Measurements from ENCODE around the gene RAPGEF4. TPM values are rescaled to one million over a fixed set of nuclear protein-coding genes. Genes with fewer than 3 reads are reported as not detected.
A peak's percentile ranks its signal among the peaks of the same experiment; 100 is the strongest.

The RAPGEF4 gene
- total and polyA plus RNA-seq, 2 of the 13 experiments (the other 11 are each of a cell fraction or from before 2014, with no cell fraction given), result 0.78 to 0.91 TPM

DNA sequence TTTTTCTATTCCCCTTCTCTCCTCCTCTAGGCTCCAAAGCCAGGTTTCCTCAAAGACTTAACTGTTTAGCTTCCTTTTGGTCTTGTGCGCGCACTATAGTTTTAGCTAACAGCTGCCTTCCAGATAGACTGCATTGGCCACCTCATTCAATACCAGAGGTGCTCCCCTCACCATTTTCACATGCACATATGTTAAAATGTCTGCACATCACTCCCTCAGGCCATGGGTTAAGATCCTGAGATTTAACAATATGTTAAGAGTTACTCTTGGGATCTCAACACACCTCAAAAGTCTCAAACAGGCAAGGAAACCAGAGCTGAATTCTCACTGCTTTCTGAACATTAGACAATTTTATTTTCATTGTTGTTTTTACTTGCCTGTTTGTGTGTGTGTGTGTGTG is 259.2 kb downstream of the RAPGEF4 start:
- no TSS peak for BruUV-seq (replicated peaks)
- intact Hi-C loops (cut with micrococcal nuclease; ENCODE audit: unreplicated experiment) (no loop called here), in situ Hi-C loops (cut with HindIII; ENCODE audit: extremely low pct_ligation_motif_present, low pct_unique_long_range_greater_than_20kb) (no loop called here)
- Histone ChIP-seq H3K27me3 (ENCODE audit: control insufficient read depth in 1 of 2, insufficient read depth in 2 of 2, low read length in 2 of 2) (no peaks in the 10 kb centered on the region; a peak in 1 of 5 replicates), H3K9ac (ENCODE audit: insufficient read depth, low read depth, low read length) (no peak overlapping the region), H3K79me2 (ENCODE audit: insufficient read depth, low read length) (no peaks in the 10 kb centered on the region), H3K4me2 (ENCODE audit: low read depth, low read length) (peak overlapping the region; percentile 47; the same call in 1 of the 2 replicates), H3K36me3 (replicated peaks in 1 of 2; ENCODE audit: control insufficient read depth in 1 of 2, insufficient read depth in 2 of 2, low read length in 2 of 2) (no peaks in the 10 kb centered on the region), H4K20me1 (ENCODE audit: insufficient read depth, low read length) (no peaks in the 10 kb centered on the region), H3K9me3 (ENCODE audit: low read length) (no peaks in the 10 kb centered on the region), H3K4me1 (ENCODE audit: insufficient read depth, low read length) (peaks cover 39% of the 10 kb centered on the region), H3K4me3 (replicated peaks in 1 of 3; ENCODE audit: insufficient read depth in 1 of 3, low read depth in 2 of 3, low read length in 3 of 3) (no peak overlapping the region), H2AFZ (ENCODE audit: low read length) (no peak overlapping the region), H3K27ac (ENCODE audit: extremely low read length, insufficient read depth, low read length) (no peak overlapping the region)
- no peak for DNase-seq (ENCODE audit: low spot score)
- POLR2A ChIA-PET, result no interaction called here
- CTCF ChIA-PET (ENCODE audit: low intra/inter-chr PET ratio, low total read pairs), result no interaction called here
- no peak for ATAC-seq
- FAIRE-seq, result no peak
- WGBS (ENCODE audit: low lambda C conversion rate), result 14% methylated on average over 2 of the region's 2 CpGs
- TF ChIP-seq HDAC1 (CRISPR knock-in tag; IDR thresholded peaks at IDR 0.05) (peak; percentile 12; the same call in 1 of the 2 replicates), ZKSCAN8 (CRISPR knock-in tag; IDR thresholded peaks at IDR 0.05; ENCODE audit: borderline replicate concordance) (no peak), ZNF343 (CRISPR knock-in tag; IDR thresholded peaks at IDR 0.05) (no peak), ZNF670 (CRISPR knock-in tag; IDR thresholded peaks at IDR 0.05; ENCODE audit: borderline replicate concordance) (peak; percentile 58; the same call in 1 of the 2 replicates), NFE2L2 (IDR thresholded peaks at IDR 0.05; ENCODE audit: low read length) (no peak), ZNF772 (CRISPR knock-in tag; IDR thresholded peaks at IDR 0.05) (no peak), IKZF5 (CRISPR knock-in tag; IDR thresholded peaks at IDR 0.05) (no peak)
- TF ChIP-seq, protein P1, sequence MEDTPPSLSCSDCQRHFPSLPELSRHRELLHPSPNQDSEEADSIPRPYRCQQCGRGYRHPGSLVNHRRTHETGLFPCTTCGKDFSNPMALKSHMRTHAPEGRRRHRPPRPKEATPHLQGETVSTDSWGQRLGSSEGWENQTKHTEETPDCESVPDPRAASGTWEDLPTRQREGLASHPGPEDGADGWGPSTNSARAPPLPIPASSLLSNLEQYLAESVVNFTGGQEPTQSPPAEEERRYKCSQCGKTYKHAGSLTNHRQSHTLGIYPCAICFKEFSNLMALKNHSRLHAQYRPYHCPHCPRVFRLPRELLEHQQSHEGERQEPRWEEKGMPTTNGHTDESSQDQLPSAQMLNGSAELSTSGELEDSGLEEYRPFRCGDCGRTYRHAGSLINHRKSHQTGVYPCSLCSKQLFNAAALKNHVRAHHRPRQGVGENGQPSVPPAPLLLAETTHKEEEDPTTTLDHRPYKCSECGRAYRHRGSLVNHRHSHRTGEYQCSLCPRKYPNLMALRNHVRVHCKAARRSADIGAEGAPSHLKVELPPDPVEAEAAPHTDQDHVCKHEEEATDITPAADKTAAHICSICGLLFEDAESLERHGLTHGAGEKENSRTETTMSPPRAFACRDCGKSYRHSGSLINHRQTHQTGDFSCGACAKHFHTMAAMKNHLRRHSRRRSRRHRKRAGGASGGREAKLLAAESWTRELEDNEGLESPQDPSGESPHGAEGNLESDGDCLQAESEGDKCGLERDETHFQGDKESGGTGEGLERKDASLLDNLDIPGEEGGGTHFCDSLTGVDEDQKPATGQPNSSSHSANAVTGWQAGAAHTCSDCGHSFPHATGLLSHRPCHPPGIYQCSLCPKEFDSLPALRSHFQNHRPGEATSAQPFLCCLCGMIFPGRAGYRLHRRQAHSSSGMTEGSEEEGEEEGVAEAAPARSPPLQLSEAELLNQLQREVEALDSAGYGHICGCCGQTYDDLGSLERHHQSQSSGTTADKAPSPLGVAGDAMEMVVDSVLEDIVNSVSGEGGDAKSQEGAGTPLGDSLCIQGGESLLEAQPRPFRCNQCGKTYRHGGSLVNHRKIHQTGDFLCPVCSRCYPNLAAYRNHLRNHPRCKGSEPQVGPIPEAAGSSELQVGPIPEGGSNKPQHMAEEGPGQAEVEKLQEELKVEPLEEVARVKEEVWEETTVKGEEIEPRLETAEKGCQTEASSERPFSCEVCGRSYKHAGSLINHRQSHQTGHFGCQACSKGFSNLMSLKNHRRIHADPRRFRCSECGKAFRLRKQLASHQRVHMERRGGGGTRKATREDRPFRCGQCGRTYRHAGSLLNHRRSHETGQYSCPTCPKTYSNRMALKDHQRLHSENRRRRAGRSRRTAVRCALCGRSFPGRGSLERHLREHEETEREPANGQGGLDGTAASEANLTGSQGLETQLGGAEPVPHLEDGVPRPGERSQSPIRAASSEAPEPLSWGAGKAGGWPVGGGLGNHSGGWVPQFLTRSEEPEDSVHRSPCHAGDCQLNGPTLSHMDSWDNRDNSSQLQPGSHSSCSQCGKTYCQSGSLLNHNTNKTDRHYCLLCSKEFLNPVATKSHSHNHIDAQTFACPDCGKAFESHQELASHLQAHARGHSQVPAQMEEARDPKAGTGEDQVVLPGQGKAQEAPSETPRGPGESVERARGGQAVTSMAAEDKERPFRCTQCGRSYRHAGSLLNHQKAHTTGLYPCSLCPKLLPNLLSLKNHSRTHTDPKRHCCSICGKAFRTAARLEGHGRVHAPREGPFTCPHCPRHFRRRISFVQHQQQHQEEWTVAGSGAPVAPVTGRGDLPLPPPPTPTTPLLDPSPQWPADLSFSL (CRISPR knock-in tag; IDR thresholded peaks at IDR 0.05), result 0 out of 2 replicates have a peak, but pooled peaks have one; percentile 26

Measured in HepG2 (cell line).